HepG2 (cell line): Measurements from ENCODE around the gene LSM2.

ENCODE experiments used
- MATR3 ChIP-seq: sonication (generic); formaldehyde crosslinking; IDR thresholded peaks from 2 replicates; pipeline ENCODE4 v1.4.0; 2020; ENCODE audit warnings: missing genetic modification reagents
- TOE1 ChIP-seq: sonication (generic); formaldehyde crosslinking; IDR thresholded peaks from 2 replicates; pipeline ENCODE4 v1.4.0; 2020; ENCODE audit warnings: mild to moderate bottlenecking, missing genetic modification reagents

- TF ChIP-seq MATR3 (CRISPR knock-in tag), result no peak
- no peak for TF ChIP-seq TOE1
Observed at GRCh38 chr6:31782126-31782855, 24.5 kb downstream of the LSM2 start.
